Epithelial cell of esophagus (primary cell): ENCODE results near the gene SASH3.

Experiments used
- DNase-seq: peaks from one replicate; pipeline ENCODE4 v3.0.0; 2010; ENCODE audit warnings: low read depth
- H3K4me3 ChIP-seq: 2 replicates; pipeline ENCODE4 v1.5.1; 2011; ENCODE audit warnings: mild to moderate bottlenecking, low read length, control low read depth
- TF ChIP-seq, protein P1 (sequence below): IDR thresholded peaks from 2 replicates; pipeline ENCODE4 v1.5.1; 2011; ENCODE audit warnings: low read depth, mild to moderate bottlenecking, low read length, control low read depth, inconsistent platforms; ENCODE audit not compliant: insufficient read depth; ENCODE audit errors: missing control alignments

The SASH3 gene

DNA sequence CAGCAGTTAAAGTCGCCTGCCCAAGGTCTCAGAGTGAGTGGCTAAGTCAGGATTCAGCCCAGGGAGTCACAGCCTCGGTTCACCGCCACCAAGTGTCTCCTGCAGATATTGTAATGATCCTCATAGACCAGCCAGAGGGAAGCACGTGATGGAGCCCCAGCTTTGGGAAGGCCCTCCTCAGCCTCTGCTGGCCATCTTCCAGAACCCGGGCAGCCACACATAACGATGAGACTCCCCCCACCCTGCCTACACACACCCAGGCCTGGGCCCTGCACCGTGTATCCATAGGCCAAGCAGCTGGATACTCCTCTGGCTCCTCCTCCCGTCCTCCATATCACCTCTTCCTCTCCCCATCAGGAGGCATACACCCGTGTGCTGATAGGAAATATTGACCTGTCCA lies 19.6 kb upstream of the SASH3 start:
- no peak for DNase-seq
- no peak overlapping the region for H3K4me3 ChIP-seq
- TF ChIP-seq, protein P1, sequence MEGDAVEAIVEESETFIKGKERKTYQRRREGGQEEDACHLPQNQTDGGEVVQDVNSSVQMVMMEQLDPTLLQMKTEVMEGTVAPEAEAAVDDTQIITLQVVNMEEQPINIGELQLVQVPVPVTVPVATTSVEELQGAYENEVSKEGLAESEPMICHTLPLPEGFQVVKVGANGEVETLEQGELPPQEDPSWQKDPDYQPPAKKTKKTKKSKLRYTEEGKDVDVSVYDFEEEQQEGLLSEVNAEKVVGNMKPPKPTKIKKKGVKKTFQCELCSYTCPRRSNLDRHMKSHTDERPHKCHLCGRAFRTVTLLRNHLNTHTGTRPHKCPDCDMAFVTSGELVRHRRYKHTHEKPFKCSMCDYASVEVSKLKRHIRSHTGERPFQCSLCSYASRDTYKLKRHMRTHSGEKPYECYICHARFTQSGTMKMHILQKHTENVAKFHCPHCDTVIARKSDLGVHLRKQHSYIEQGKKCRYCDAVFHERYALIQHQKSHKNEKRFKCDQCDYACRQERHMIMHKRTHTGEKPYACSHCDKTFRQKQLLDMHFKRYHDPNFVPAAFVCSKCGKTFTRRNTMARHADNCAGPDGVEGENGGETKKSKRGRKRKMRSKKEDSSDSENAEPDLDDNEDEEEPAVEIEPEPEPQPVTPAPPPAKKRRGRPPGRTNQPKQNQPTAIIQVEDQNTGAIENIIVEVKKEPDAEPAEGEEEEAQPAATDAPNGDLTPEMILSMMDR, result no peak

DNA sequence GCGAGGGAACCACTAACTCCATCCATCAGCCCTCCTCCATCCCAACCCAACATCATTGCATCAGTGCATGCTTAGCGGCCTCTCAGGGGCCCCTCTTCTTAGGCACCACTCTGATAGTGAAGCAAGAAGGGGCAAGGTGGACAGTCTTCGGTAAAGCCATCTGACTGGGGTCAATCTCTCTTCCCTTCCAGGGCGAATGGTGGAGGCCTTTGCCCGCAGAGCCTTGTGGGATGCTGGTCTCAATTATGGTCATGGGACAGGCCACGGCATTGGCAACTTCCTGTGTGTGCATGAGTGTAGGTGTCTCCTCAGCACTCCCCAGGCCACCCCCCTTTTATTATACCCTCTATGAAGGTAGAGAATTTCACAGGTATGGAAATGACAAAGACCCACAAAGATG lies 18.8 kb upstream of the SASH3 start:
- TF ChIP-seq, protein P1, result no peak
- no peak for DNase-seq
- no peak overlapping the region for H3K4me3 ChIP-seq

DNA sequence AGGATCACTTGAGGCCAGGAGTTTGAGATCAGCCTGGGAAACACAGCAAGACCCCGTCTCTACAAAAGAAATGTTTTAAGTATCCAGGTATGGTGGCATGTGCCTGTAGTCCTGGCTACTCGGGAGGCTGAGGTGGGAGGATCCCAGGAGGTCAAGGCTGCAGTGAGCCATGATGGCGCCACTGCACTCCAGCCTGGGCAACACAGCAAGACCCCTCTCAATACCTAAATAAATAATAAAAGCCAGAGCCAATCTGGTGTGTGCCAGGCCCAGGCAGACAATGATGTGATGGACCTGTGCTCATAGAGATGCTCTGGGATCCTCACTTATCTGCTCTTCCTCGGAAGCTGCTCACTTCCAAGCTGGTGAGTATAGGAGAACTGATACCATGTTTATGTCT lies 18.2 kb upstream of the SASH3 start:
- TF ChIP-seq, protein P1, result no peak
- no peak overlapping the region for H3K4me3 ChIP-seq
- no peak for DNase-seq

DNA sequence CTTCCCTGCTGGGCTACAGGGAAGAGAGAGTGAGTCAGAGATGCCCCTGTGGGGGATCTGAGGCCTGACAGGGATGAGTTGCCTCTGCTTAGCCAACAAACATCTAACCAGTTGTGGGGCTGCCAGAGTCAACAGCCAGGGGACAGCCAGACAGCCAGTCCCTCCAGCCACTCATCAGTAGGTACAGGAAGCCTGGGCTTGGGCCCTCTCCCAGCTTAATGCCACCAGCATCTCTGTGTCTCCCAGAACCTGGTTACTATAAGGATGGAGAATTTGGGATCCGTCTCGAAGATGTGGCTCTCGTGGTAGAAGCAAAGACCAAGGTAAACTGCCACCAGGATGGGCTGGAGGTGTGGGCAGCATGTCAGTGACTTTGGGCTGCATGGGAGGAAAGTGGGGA lies 17.3 kb upstream of the SASH3 start:
- no peak for DNase-seq
- no peak overlapping the region for H3K4me3 ChIP-seq
- TF ChIP-seq, protein P1, result no peak

DNA sequence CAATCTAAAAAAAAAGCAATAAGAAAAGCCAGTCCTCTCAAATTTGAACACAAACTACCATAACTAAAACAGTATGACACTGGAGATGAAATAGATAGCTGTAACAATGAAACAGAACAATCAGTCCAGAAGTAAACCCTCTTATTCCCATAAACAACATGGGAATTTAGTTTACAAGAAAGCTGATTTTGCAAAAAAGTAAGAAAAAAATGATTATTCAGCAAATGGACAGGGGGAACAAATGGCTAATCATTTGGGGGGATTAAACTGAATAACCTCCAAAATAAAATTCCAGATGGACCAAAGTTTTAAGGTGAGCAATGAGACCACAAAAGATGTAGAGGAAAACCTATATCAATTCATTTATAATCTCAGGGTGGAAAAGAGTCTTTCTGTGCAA lies 16.1 kb upstream of the SASH3 start:
- TF ChIP-seq, protein P1, result no peak
- no peak overlapping the region for H3K4me3 ChIP-seq
- no peak for DNase-seq

DNA sequence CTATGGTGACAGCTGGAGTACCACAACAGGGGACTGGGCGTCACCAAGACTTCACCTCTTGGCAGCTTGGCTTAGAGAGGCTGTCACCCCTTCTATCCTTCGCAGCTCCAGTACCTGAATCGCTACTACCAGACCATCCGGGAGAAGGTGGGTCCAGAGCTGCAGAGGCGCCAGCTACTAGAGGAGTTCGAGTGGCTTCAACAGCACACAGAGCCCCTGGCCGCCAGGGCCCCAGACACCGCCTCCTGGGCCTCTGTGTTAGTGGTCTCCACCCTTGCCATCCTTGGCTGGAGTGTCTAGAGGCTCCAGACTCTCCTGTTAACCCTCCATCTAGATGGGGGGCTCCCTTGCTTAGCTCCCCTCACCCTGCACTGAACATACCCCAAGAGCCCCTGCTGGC lies 11.6 kb upstream of the SASH3 start:
- TF ChIP-seq, protein P1, result no peak
- no peak for DNase-seq
- no peak overlapping the region for H3K4me3 ChIP-seq

DNA sequence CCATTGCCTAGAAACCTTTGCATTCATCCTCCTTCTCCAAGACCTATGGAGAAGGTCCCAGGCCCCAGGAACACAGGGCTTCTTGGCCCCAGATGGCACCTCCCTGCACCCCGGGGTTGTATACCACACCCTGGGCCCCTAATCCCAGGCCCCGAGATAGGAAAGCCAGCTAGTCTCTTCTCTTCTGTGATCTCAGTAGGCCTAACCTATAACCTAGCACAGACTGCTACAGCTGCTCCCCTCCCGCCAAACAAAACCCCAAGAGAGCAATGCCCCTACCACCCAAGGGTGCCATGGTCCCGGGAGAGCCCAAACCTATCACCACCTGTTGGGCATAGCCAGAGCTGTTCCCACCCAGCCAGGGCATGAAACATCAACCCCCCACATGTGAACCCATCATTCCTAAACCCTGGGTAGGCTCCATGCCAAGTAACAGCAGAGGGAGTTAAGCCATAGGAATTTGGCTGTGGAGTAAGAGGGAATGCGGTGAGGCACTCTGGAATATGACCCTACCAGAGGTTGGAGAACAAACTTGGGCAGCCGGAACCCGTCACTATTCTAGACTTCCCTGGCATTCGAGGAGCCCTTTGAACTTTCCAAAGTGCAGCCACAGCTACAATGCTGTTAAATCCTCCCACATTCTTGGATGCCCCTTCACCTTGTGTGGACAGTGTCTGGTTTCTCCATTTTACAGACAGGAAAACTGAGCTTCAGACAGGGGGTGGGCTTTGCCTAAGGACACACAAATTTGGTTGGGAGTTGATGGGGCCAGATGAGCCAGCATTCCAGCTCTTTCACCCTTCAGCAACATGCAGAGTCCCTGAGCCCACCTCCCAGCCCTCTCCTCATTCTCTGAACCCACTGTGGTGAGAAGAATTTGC lies 10.9 kb upstream of the SASH3 start:
- no peak overlapping the region for H3K4me3 ChIP-seq
- TF ChIP-seq, protein P1, result no peak
- no peak for DNase-seq
